Heart left ventricle (tissue), 16 donors: ENCODE measurements around the gene SFMBT2. TPM values are rescaled to one million over a fixed set of nuclear protein-coding genes. Genes with fewer than 3 reads are reported as not detected.

Experiments used
- ATAC-seq, 4 donors: fragments of 200-7000 bp; cut with Tn5 transposase; one replicate each; pipeline ENCODE4 v1.9.1; 2020 to 2022; ENCODE audit warnings: moderate library complexity in 4 of 4, mild to moderate bottlenecking in 3 of 4, moderate number of reproducible peaks in 1 of 4
- DNase-seq, 5 donors: peaks; one replicate each; pipeline ENCODE4 v3.0.0-alpha.2; 2020
- H3K27ac ChIP-seq, 12 donors: fragments of 200-600 bp; sonication (generic) in 4 of 12; one replicate each; pipeline versions ENCODE4 v1.5.0 to v1.8.0; 2016 to 2022; ENCODE audit warnings: mild to moderate bottlenecking in 2 of 12
- H3K27me3 ChIP-seq, 9 donors: fragments of 200-600 bp; sonication (generic) in 2 of 9; one replicate each; pipeline versions ENCODE4 v1.5.1 to v1.8.0; 2016 to 2022; ENCODE audit warnings: mild to moderate bottlenecking in 3 of 9
- H3K36me3 ChIP-seq, 9 donors: fragments of 200-600 bp; sonication (generic) in 2 of 9; one replicate each; pipeline versions ENCODE4 v1.5.0 to v1.8.0; 2018 to 2022; ENCODE audit warnings: mild to moderate bottlenecking in 2 of 9
- H3K4me1 ChIP-seq, 12 donors: fragments of 200-600 bp; sonication (generic) in 4 of 12; one replicate each; pipeline versions ENCODE4 v1.5.0 to v1.8.0; 2016 to 2022; ENCODE audit warnings: mild to moderate bottlenecking in 3 of 12
- H3K4me3 ChIP-seq, 12 donors: fragments of 200-600 bp; sonication (generic) in 4 of 12; one replicate each; pipeline versions ENCODE4 v1.5.0 to v1.8.0; 2017 to 2022; ENCODE audit warnings: mild to moderate bottlenecking in 9 of 12, moderate library complexity in 4 of 12
- H3K9me3 ChIP-seq, 12 donors: fragments of 200-600 bp; sonication (generic) in 4 of 12; one replicate each; pipeline versions ENCODE4 v1.5.0 to v1.8.0; 2016 to 2022; ENCODE audit warnings: mild to moderate bottlenecking in 1 of 12
- CTCF ChIP-seq, 12 donors: fragments of 200-600 bp; sonication (generic) in 4 of 12; IDR thresholded peaks; one replicate each; pipeline versions ENCODE4 v1.5.0 to v1.8.0; 2018 to 2022; ENCODE audit warnings: antibody characterized with exemption in 12 of 12, mild to moderate bottlenecking in 5 of 12
- POLR2A ChIP-seq, 2 donors: fragments of 450-650 bp; IDR thresholded peaks; one replicate each; pipeline ENCODE4 v1.6.1; 2017; ENCODE audit warnings: antibody characterized with exemption in 2 of 2, mild to moderate bottlenecking in 2 of 2, moderate library complexity in 2 of 2
- WGBS, 4 donors: extraction: QIAGEN DNeasy Blood & Tissue Kit in 2 of 4; methylation state at CpG; one replicate each; pipeline versions ENCODE4 v1.1.5 to v1.1.7; 2013 to 2018; 5-methylcytosine and 5-hydroxymethylcytosine counted together
- intact Hi-C, 10 donors: fragments of 100-400 bp; cut with DNase I; formaldehyde crosslinking; loops; one replicate each; pipeline versions ENCODE4 v1.11.1 to v1.14.2; 2022
- polyA plus RNA-seq, 2 donors: library from polyadenylated mRNA; stranded (reverse); fragments of 200-250 nt; gene quantifications; one replicate each; pipeline ENCODE4 v1.2.3, GENCODE V29; 2013
- total RNA-seq, 9 donors: library from RNA; depleted of rRNA in 2 of 9; stranded (reverse); fragments of >200 nt in 2 of 9; fragmentation: NEBNext Ultra II Directional in 3 of 9; extraction: Animal tissue kit (Norgen Biotek cat#: 25700) in 3 of 9; gene quantifications; one replicate each; pipeline versions ENCODE4 v1.1.0 to v1.2.4, GENCODE V29; 2016 to 2023
- donor health status: ischemic (EF 13 %, LVEDD 7.1; RV severe dilation, severe dysfunction).
- donor health status: healthy with polysubstance abuse.
- donor health status: DM: no; HTN: yes; CAD: no.
- donor health status: DM: no; HTN: no; CAD: no.
- donor health status: ischemic (EF 25% LVEDD 6.9; RV normal size, moderate dysfunction).
- donor health status: ischemic (EF 25% LVEDD 5.7; RV mildly dilated, moderate dysfunction).
- donor health status: healthy.
- donor health status: DM: yes; HTN: yes; CAD: no.
- donor health status: ischemic (EF 35%, LVEDD 5.7; RV mildly dilated, moderate dysfunction).
- donor health status: nonischemic (EF 11% LVEDD 7.7; RV severe dilation, severe dysfunction).
- donor health status: DM: yes; HTN: yes; CAD: no.
- donor health status: PGD.
- donor health status: ischemic (EF 29% LVEDD 5.4; RV normal size, mild dysfunction).
- donor health status: nonischemic (EF 23%, LVEDD 6.1; RV moderate dilation, normal function).

The SFMBT2 gene
- total and polyA plus RNA-seq, 11 donors = 2.6 to 25.8 (median 9.6) TPM

- DNase-seq (no peak), ATAC-seq (no peak)
- Histone ChIP-seq H3K4me1 (peaks cover 0 to 4% (median 0%) of the 10 kb centered on the region in 12 donors), H3K27me3 (peaks cover 0 to 20% (median 0%) of the 10 kb centered on the region in 9 donors), H3K36me3 (no peaks in the 10 kb centered on the region), H3K9me3 (no peaks in the 10 kb centered on the region), H3K4me3 (no peak overlapping the region), H3K27ac (no peak overlapping the region)
- TF ChIP-seq CTCF (IDR thresholded peaks at IDR 0.05) (no peak), POLR2A (IDR thresholded peaks at IDR 0.05) (no peak)
- intact Hi-C loops = loop anchor here in 9 of 10 donors (5.0 to 10.0 kb wide), 14 partner anchors 215 to 1005 kb away; no protein-coding TSS in a partner anchor
- 81 to 85% (median 84%) methylated on average over 8 of the region's 8 CpGs for WGBS, 4 donors
Observed at GRCh38 chr10:7419998-7420397, 9.2 kb upstream of the SFMBT2 start.

- WGBS, 4 donors = 10 to 28% (median 22%) methylated on average over 1 of the region's 1 CpG
- no peak for DNase-seq
- H3K4me1 ChIP-seq = peaks cover 0 to 9% (median 1%) of the 10 kb centered on the region in 12 donors
Observed at GRCh38 chr10:7417807-7418206, 7.0 kb upstream of the SFMBT2 start.

GRCh38 chr10:7417103-7417623 lies 6.3 kb upstream of the SFMBT2 start:
- H3K9me3 ChIP-seq = no peaks in the 10 kb centered on the region
- ATAC-seq (no peak), DNase-seq (no peak)
- no peak overlapping the region for H3K27ac ChIP-seq
- peaks cover 0 to 16% (median 4%) of the 10 kb centered on the region in 9 donors for H3K27me3 ChIP-seq
- peak; percentile 39 to 74 (median 64) for TF ChIP-seq CTCF (IDR thresholded peaks at IDR 0.05)
- no peak for TF ChIP-seq POLR2A (IDR thresholded peaks at IDR 0.05)
- intact Hi-C loops = loop anchor here (1.0 to 10.0 kb wide), 15 partner anchors 212 to 1002 kb away; no protein-coding TSS in a partner anchor
- WGBS, 4 donors = 19 to 22% (median 20%) methylated on average over 2 of the region's 2 CpGs
- peaks cover 0 to 15% (median 8%) of the 10 kb centered on the region in 12 donors for H3K4me1 ChIP-seq
- H3K4me3 ChIP-seq = no peak overlapping the region
- H3K36me3 ChIP-seq = no peaks in the 10 kb centered on the region

More at GRCh38 chr10:7417807-7418206, 7.0 kb upstream of the SFMBT2 start:
- intact Hi-C loops = loop anchor here (1.0 to 10.0 kb wide), 15 partner anchors 213 to 1003 kb away; no protein-coding TSS in a partner anchor
- Histone ChIP-seq H3K36me3 (no peaks in the 10 kb centered on the region), H3K9me3 (no peaks in the 10 kb centered on the region), H3K4me3 (no peak overlapping the region), H3K27ac (no peak overlapping the region), H3K27me3 (peaks cover 0 to 15% (median 4%) of the 10 kb centered on the region in 9 donors)
- TF ChIP-seq CTCF (IDR thresholded peaks at IDR 0.05) (no peak), POLR2A (IDR thresholded peaks at IDR 0.05) (no peak)
- no peak for ATAC-seq

- Histone ChIP-seq H3K9me3 (no peaks in the 10 kb centered on the region), H3K4me3 (no peak overlapping the region), H3K27me3 (peaks cover 0 to 22% (median 3%) of the 10 kb centered on the region in 9 donors), H3K4me1 (peaks cover 0 to 27% (median 18%) of the 10 kb centered on the region in 12 donors), H3K36me3 (no peaks in the 10 kb centered on the region), H3K27ac (no peak overlapping the region)
- intact Hi-C loops = loop anchor here (2.0 to 10.0 kb wide), 14 partner anchors 210 to 1000 kb away; no protein-coding TSS in a partner anchor
- DNase-seq = no peak
- 79 to 91% (median 81%) methylated on average over 2 of the region's 2 CpGs for WGBS, 4 donors
- no peak for TF ChIP-seq POLR2A (IDR thresholded peaks at IDR 0.05)
- no peak for TF ChIP-seq CTCF (IDR thresholded peaks at IDR 0.05)
- no peak for ATAC-seq
Observed at GRCh38 chr10:7414766-7415165, 3.9 kb upstream of the SFMBT2 start.
